PC-3 (cell line): ENCODE measurements around the gene AP3S2. TPM values are rescaled to one million over a fixed set of nuclear protein-coding genes. Genes with fewer than 3 reads are reported as not detected.

ENCODE experiments used
- ATAC-seq: fragments of 200-7000 bp; cut with Tn5 transposase; 2 replicates; pipeline ENCODE4 v1.9.1; 2020; ENCODE audit warnings: mild to moderate bottlenecking, moderate library complexity
- BruUV-seq: library from RNA; stranded (reverse); fragments of 400-500 nt; replicated peaks from 2 replicates; lab custom pipeline; 2021; lab: Mats Ljungman, UMichigan
- CTCF ChIA-PET: fragments of 300-600 bp; sonication (Branson Sonifier 250); formaldehyde crosslinking; loops from one replicate; lab custom pipeline; 2022; ENCODE audit warnings: antibody characterized with exemption; lab: Charles Lee
- POLR2A ChIA-PET: fragments of 300-600 bp; sonication (Branson Sonifier 250); formaldehyde crosslinking; loops from one replicate; lab custom pipeline; 2022; ENCODE audit warnings: antibody characterized with exemption; ENCODE audit not compliant: unreplicated experiment; lab: Charles Lee
- DNase-seq: peaks from one replicate; pipeline ENCODE4 v3.0.0-alpha.2; 2015
- H2AFZ ChIP-seq: fragments of 300-600 bp; sonication (generic); 2 replicates; pipeline ENCODE4 v1.6.0; 2016; ENCODE audit warnings: antibody characterized with exemption, low read length
- H3F3A ChIP-seq: fragments of 300-600 bp; sonication (generic); one replicate; pipeline ENCODE4 v1.6.0; 2017; ENCODE audit warnings: antibody characterized with exemption, low read length, control low read depth, mild to moderate bottlenecking; ENCODE audit not compliant: unreplicated experiment
- H3K27ac ChIP-seq: fragments of 300-600 bp; sonication (generic); 2 replicates; pipeline ENCODE4 v1.5.1; 2016; ENCODE audit warnings: mild to moderate bottlenecking, low read length
- H3K27me3 ChIP-seq: fragments of 300-600 bp; sonication (generic); 2 replicates; pipeline ENCODE4 v1.6.1; 2016; ENCODE audit warnings: low read length, mixed read lengths
- H3K36me3 ChIP-seq: fragments of 300-600 bp; sonication (generic); 2 replicates; pipeline ENCODE4 v1.6.1; 2016; ENCODE audit warnings: low read depth, mixed run types, low read length, mixed read lengths
- H3K4me1 ChIP-seq: fragments of 300-600 bp; sonication (generic); 2 replicates; pipeline ENCODE4 v1.5.1; 2016; ENCODE audit warnings: low read length; ENCODE audit not compliant: insufficient read depth
- H3K4me2 ChIP-seq: fragments of 300-600 bp; sonication (generic); 2 replicates; pipeline ENCODE4 v1.6.0; 2016; ENCODE audit warnings: low read length
- H3K4me3 ChIP-seq: fragments of 300-600 bp; sonication (generic); 2 replicates; pipeline ENCODE4 v1.5.1; 2016; ENCODE audit warnings: mild to moderate bottlenecking, low read length, mixed read lengths
- H3K79me2 ChIP-seq: fragments of 300-600 bp; sonication (generic); 2 replicates; pipeline ENCODE4 v1.6.1; 2017; ENCODE audit warnings: low read length, mixed read lengths
- H3K9ac ChIP-seq: fragments of 300-600 bp; sonication (generic); 2 replicates; pipeline ENCODE4 v1.6.0; 2016; ENCODE audit warnings: mild to moderate bottlenecking, low read length
- H3K9me2 ChIP-seq: fragments of 300-600 bp; sonication (generic); replicated peaks from 2 replicates; pipeline ENCODE4 v1.6.1; 2016; ENCODE audit warnings: mixed run types, low read length, mixed read lengths
- H3K9me3 ChIP-seq: fragments of 300-600 bp; sonication (generic); 2 replicates; pipeline ENCODE4 v1.6.1; 2016; ENCODE audit warnings: low read length, mixed read lengths
- H4K20me1 ChIP-seq: fragments of 300-600 bp; sonication (generic); 2 replicates; pipeline ENCODE4 v1.6.1; 2016; ENCODE audit warnings: low read length, mixed read lengths
- EZH2 ChIP-seq: fragments of 300-600 bp; sonication (generic); IDR thresholded peaks from one replicate; pipeline ENCODE4 v1.6.1; 2017; ENCODE audit warnings: antibody characterized with exemption, mild to moderate bottlenecking, low read length; ENCODE audit not compliant: unreplicated experiment
- EZH2phosphoT487 ChIP-seq: fragments of 300-600 bp; sonication (generic); IDR thresholded peaks from 2 replicates; pipeline ENCODE4 v1.6.1; 2018; ENCODE audit warnings: mild to moderate bottlenecking, antibody characterized with exemption, low read length, borderline replicate concordance
- intact Hi-C: fragments of 100-400 bp; cut with micrococcal nuclease; formaldehyde crosslinking; loops from 2 replicates; pipeline ENCODE4 v1.9.0; 2023
- total RNA-seq: library from RNA; depleted of rRNA; stranded (reverse); fragments of >200 nt; gene quantifications from 2 replicates; pipeline ENCODE4 v1.2.3, GENCODE V29; 2014
- TF ChIP-seq, protein P1 (sequence below): fragments of 300-600 bp; sonication (generic); conservative IDR thresholded peaks from 2 replicates; pipeline ENCODE4 v1.5.1; 2017; ENCODE audit warnings: antibody characterized with exemption, low read depth, mild to moderate bottlenecking, low read length

The AP3S2 gene
- total RNA-seq, 1 experiment from 2014 or later = 18.8 TPM

DNA sequence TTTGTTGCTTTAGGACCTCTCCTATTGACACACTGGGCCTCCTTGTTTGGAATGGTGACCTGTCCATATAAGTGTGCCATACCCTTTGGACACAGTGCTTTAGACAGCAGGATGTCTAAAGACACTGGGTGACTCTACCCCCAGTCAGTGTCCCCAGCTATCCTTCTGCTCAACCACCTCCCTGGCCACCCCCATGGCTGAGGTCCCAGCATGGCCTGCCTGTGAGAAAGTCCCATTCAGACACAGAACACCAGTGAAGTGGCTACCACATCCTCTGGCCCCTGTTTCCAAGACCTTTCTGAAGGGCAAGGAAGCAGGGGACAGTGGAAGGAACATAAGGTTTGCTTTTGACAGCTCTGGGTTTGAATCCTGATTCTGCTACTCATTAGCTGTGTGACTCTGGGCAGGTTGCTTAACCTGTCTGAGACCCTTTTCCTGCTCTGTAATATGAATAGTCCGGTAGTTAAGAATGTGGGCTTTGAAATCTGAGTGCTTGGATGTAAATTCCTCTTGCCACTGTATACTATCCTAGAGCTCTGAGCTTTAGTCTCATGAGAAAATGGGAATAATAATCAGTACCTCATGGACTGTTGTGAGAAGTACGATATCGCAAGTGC lies 6.3 kb upstream of the AP3S2 start:
- CTCF ChIA-PET = interaction anchor here (0.7 kb wide), 1 partner anchor 71 kb away, joined by 3 read pairs; no protein-coding TSS in a partner anchor
- Histone ChIP-seq H3K4me2 (no peak overlapping the region), H3K4me1 (0 out of 2 replicates have a peak, but pooled peaks cover 4% of the 10 kb centered on the region), H3K9me3 (no peaks in the 10 kb centered on the region), H3K27me3 (no peaks in the 10 kb centered on the region), H3K79me2 (peaks cover 4% of the 10 kb centered on the region; the same call in 1 of the 2 replicates), H3K4me3 (no peak overlapping the region), H3K27ac (no peak overlapping the region), H3F3A (no peaks in the 10 kb centered on the region), H3K9me2 (no peaks in the 10 kb centered on the region), H3K36me3 (no peaks in the 10 kb centered on the region), H3K9ac (no peak overlapping the region), H2AFZ (no peak overlapping the region), H4K20me1 (no peaks in the 10 kb centered on the region)
- no TSS peak for BruUV-seq
- POLR2A ChIA-PET = no interaction called here
- intact Hi-C loops = loop anchor here (5.0 to 10.0 kb wide), 2 partner anchors 105 to 187 kb away; partner anchors contain the start of gene ZNF710
- no peak for DNase-seq
- TF ChIP-seq EZH2 (no peak), EZH2phosphoT487 (no peak)
- TF ChIP-seq, protein P1, sequence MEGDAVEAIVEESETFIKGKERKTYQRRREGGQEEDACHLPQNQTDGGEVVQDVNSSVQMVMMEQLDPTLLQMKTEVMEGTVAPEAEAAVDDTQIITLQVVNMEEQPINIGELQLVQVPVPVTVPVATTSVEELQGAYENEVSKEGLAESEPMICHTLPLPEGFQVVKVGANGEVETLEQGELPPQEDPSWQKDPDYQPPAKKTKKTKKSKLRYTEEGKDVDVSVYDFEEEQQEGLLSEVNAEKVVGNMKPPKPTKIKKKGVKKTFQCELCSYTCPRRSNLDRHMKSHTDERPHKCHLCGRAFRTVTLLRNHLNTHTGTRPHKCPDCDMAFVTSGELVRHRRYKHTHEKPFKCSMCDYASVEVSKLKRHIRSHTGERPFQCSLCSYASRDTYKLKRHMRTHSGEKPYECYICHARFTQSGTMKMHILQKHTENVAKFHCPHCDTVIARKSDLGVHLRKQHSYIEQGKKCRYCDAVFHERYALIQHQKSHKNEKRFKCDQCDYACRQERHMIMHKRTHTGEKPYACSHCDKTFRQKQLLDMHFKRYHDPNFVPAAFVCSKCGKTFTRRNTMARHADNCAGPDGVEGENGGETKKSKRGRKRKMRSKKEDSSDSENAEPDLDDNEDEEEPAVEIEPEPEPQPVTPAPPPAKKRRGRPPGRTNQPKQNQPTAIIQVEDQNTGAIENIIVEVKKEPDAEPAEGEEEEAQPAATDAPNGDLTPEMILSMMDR = no peak
- ATAC-seq = no peak

DNA sequence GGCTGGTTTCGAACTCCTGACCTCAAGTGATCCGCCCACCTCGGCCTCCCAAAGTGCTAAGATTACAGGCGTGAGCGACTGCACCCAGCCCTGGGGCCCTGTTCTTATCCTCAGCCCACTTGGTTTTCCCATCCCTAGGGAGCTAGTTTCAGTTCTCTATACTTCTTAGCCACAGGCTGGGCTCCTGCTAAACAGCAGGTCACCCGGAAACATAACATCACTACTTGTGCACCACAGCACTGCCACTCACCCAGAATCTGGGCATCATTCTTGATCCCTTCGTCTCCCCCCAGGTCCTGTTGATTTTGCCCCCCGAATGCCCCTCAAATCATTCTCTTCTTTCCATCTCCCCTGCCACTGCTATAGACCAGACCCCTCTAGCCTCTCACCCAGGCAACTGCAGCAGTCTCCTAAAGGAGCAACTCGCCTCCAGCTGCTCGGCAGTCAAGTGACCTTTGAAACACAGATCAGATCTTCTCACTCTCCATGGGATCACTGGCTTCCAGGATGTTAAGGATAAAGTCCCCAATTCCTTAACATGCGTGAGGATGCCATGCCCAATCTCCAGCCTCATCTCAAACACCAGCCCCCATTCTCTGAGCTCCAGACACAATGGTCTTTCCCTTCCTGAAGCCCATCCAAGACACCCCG lies 5.6 kb upstream of the AP3S2 start:
- no peak overlapping the region for H3K9ac ChIP-seq
- H3K4me3 ChIP-seq = no peak overlapping the region
- H3K9me2 ChIP-seq = no peaks in the 10 kb centered on the region
- peaks cover 4% of the 10 kb centered on the region; the same call in 1 of the 2 replicates for H3K79me2 ChIP-seq
- DNase-seq (no peak), ATAC-seq (no peak)
- ChIA-PET POLR2A (no interaction called here), CTCF (no interaction called here)
- TF ChIP-seq EZH2 (no peak), EZH2phosphoT487 (no peak)
- TF ChIP-seq, protein P1 = no peak
- H3K27me3 ChIP-seq = no peaks in the 10 kb centered on the region
- H3K4me2 ChIP-seq = no peak overlapping the region
- no peak overlapping the region for H2AFZ ChIP-seq
- H3K4me1 ChIP-seq = 0 out of 2 replicates have a peak, but pooled peaks cover 5% of the 10 kb centered on the region
- H3K27ac ChIP-seq = no peak overlapping the region
- no TSS peak for BruUV-seq
- H3F3A ChIP-seq = no peaks in the 10 kb centered on the region
- H4K20me1 ChIP-seq = no peaks in the 10 kb centered on the region
- intact Hi-C loops = loop anchor here (5.0 to 10.0 kb wide), 2 partner anchors 105 to 188 kb away; partner anchors contain the start of gene ZNF710
- no peaks in the 10 kb centered on the region for H3K9me3 ChIP-seq
- H3K36me3 ChIP-seq = no peaks in the 10 kb centered on the region
